DMS53 treated with DMSO at 0.1 percent for 48 hours (cell line): ENCODE results near the gene DDX20.
"Not testable (repeated sequence)": the region's sequence is repeated elsewhere in the genome, so short reads cannot be mapped to it uniquely, and the experiment has no call there.

ENCODE experiments used
- DNase-seq: peaks from one replicate; lab custom pipeline; 2025; ENCODE audit not compliant: unreplicated experiment; lab: John Stamatoyannopoulos, UW

Gene DDX20

DNA sequence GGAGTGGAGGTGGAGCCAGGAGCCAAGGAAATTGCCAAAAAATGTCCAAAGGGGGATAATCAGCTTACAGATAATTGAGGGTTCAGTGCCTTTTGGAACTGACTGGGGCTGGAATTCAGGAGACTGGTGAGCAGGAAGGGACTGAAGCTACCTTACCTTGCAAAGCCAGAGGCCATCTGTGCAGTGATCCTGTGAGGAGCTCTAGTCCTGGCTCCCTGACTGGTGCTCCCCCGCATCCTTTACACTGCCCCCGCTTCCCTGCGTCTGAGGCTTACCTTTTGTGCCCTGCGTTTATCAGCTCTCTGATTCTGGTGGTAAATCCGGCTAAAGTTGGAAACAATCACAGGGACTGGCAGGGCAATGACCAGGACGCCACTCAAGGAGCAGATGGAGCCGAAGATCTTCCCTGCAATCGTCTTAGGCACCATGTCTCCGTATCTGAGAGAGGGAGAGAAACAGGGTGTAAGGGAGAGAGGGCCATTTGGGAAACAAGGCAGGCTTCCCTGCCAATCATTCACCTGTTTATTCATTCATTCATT lies 31.0 kb downstream of the DDX20 start:
- no peak for DNase-seq

DNA sequence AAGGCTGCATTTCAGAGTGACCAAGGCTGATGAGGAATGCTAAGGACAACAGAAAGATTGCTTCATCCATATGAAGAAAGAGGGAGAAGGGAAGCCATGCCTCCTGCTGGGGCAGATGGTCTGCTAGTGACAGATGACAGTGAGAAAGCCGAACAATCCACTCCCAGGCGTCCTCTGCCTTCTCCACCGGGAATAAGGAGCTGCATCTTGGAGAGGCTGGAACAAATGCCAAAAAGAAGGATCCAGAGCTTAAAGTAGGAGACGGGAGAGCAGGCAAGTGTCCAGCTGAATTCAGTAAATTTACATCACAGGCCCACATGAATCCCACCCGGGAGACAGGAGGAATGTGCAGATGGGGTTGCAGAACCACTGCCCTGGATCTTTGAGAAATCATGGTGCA lies 33.4 kb downstream of the DDX20 start:
- no peak for DNase-seq

DNA sequence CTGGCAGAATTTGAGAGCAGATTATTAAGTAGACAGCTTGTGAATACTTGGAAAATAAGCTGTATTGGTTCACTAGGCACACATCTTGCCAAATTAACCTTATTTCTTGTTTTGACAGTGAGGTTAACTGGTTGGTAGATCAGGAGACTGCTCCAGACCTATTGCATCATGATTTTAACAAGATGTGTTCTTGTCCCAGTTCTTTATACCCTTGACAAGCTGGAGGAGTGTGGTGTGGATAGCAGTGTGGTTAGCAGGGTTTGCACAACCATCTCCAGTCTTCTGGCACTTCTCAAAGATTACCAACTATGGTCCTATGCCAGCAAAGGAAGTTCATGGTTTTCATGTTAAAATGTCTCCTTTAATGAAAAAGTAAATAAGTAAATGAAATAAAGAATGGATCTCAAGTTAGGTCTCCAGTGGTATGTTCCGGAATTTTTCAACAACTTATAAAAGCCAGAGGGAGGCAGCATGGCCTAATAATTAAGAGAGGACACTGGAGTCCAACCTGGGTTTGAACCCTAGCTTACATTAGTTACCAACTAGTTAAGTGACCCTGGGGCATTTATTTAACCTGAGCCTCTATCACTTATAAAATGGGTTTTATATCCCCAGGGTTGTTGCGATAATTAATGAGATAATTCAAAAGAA lies 34.1 kb downstream of the DDX20 start:
- DNase-seq = no peak

DNA sequence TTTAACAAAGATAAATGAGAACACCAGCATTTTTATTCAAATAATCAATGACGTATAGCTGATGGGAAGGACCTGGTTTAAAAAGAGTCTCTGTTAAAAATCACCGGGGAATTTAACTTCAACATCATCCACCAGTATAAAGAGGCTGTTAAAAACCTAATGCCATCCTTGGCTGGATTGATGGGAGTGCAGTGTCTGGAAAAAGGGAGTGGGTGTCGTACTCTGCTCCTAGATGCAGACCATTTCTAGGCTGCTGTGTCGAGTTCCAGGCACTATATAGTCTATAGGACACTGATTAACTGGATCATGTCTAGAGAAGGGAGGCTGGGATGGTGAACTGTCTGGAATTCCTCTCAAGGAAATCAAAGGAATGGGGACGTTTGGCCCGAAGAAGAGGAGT lies 36.1 kb downstream of the DDX20 start:
- DNase-seq = no peak

DNA sequence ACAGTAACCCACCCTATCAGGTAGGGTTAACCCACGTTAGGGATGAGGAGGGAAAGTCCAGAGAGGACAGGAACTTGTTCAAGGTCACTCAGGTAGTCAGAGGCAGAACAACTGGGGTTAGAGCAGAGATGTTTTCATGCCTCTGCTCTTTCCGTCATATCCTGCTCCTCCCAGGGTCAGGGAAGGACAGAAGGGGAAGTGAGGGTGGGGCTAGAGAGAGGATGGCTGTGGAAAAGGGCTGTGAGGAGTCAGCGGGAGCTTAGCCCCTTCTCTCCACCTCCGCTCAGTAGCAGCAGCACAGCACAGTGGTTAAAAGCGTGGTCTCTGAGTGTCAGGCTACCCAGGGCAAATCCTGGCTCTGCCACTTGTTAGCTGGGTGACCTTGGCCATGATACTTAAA lies 36.5 kb downstream of the DDX20 start:
- no peak for DNase-seq

DNA sequence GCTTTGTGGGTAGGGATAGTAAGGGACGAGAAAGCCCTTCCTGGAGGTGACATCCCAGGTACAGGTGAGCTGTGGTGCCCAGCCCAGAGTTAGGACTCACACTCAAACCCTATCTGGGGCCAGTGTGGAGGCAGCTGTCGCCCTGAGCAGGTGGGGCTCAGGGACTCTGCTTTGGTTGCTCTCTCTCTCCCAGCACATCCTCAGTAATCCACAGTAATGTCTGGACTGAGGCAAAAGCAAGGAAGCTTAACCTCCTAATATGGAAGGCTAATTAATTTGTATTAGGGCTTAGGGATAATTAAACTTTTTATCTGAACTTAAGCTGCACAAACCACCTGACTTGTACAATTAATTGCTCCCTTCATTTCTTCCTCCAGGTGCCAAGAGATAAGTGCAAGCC lies 38.2 kb downstream of the DDX20 start:
- DNase-seq = no peak

DNA sequence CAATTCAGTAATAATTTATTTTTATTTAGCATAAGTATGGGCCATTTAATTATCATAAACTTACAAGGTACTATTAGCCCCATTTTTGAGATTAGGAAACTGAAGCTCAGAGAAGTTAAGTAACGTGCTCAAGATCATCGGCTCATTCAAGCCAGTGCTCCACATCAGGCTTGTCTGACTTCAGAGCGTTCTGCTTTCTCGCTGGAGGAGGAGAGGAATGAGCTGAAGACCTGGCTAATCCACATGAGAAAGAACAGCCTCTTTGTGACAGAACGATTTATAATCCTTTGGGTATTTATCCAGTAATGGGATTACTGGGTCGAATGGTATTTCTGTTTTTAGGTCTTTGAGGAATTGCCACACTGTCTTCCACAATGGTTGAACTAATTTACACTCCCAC lies 39.7 kb downstream of the DDX20 start:
- no peak for DNase-seq

DNA sequence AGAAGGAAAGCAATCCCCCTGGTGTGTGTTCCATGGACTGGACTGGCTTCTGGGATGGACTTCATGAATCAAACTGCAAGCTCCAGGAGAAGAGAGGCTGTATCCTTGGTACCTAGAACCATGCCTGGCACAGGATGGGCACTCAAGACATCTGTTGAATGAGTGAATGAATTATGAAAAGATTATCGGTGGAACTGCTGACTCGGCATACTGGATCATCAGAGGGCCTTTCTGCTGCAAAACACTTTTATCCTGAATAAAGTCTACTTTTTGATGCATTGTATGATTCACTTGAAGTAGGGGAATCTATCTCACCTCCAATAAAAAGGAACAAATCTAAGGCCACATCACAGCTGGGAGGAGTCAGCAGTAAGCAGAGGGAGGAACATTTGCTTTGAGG lies 42.9 kb downstream of the DDX20 start:
- DNase-seq = no peak

DNA sequence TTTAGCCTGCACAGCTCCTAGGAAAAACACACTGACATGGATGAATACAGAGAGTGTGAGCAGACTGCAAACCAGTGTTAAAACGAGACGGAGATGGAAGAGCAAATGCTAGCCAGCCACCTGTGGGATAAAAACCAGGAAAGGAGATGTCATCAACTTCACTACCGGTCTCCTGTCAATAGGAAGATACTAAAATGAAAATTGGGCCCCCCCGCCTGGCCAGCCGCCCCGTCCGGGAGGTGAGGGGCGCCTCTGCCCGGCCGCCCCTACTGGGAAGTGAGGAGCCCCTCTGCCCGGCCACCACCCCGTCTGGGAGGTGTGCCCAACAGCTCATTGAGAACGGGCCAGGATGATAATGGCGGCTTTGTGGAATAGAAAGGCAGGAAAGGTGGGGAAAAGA lies 44.0 kb downstream of the DDX20 start:
- not testable (repeated sequence) for DNase-seq

DNA sequence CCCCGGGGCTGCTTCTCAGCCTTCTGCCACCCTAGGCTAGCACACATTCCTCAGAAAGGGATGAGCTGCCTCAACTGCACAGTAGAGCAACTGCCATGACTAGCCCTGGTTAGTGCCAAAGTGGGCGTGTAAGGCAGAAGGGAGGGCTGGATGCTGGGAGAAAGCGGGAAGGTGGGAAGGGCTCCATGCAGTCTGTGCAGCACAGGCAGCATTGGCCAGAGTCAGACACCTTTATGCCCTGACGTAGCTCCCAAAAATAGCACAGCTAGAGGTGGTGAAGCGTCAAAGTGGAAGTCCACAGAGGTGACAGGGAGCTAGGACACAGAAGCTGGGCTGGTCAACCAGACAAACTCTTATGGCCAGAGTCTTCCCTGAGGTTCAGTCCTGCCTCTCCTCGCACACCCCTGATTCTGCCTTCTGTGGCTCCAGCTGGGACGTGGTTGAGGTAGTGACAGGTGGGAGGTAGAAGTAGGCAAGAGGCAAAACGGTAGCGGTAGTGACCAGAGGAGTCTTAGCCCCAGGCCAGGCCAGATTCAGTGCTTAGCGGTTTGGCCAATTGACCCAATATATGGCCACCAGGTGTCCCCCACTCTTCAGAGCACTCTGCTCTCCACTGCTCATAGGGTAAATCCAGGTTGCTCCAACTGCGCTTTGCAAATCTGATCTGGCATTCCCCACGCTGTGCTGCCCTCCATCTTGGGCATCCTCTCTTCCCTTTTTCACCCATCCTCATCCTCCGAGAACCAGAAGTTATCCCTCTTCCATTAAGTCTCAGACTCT lies 45.6 kb downstream of the DDX20 start:
- DNase-seq = no peak

DNA sequence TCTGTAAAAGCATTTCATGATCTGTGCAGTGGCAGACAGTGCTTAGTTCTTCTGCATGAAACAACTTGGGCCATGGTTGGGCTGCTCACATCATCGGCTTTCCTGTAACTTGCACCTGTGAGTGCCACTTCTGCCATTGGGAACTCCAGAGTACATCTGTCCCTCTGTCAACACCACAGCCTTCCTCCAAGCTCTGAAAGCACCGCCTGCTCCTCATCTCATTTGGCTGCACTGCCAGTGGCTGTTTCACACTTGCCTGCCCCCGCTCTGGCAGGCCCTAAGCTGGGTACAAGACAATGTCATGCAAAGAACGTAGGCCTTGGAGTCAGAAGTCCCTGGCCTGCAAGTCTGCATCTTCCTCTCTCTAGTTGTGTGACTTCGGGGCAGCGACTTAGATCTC lies 46.4 kb downstream of the DDX20 start:
- DNase-seq = no peak

DNA sequence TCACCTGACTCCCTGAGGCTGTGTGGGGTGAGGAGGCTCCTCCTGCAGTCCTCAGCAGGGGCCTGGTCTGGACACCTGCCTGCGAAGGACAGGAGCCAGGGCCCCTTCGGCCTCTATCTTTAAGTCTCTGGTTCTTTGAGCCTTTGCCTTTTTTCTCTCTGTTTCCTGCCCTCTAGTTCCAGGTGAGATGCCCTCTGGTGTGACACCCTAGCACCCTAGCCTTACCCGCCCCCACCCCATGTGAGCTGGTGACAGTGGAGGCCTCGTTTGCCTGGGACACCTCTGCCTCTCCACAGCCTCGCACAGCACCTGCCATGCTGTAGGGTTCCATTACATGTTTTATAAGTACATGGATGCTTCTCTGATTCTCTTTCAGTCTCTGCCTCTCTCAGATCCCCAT lies 47.3 kb downstream of the DDX20 start:
- no peak for DNase-seq

DNA sequence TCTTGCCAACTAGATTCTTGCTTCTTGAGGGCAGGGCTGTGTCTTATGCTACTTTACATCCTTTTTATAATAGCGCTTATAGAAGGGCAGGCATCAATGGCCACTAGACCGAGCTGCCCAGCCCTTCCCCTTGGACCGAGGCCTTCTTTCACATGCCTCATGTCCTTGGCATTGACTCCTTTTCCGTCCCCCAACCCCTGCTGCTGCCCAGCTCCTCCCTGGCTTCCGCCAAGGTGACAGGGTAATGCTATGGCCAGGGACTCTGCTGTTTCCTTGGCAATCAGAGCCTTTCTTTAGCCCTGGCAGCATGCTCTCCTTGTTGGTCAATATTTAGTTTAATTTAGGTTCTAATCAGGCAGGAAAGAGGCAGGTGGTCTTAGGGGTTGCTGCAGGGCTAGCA lies 48.2 kb downstream of the DDX20 start:
- no peak for DNase-seq

DNA sequence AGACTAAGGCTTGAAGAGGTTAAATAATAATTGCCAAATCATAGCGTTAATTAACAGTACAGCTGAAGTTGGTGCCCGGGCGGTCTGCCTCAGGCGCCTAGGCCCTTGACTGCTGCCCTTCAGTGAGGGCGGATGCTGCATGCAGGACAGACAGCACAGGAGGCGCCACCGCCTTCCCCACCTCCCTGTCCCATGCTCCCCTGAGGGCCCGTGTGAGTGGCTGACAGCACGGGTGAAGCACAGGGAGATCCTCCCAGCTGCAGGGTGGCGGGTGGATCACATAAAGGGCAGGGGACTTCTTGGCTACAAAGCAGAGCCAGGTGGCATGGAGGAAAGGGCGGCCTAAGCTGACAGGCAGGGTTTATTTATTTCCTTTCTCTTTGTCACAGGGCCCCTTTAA lies 49.1 kb downstream of the DDX20 start:
- no peak for DNase-seq

DNA sequence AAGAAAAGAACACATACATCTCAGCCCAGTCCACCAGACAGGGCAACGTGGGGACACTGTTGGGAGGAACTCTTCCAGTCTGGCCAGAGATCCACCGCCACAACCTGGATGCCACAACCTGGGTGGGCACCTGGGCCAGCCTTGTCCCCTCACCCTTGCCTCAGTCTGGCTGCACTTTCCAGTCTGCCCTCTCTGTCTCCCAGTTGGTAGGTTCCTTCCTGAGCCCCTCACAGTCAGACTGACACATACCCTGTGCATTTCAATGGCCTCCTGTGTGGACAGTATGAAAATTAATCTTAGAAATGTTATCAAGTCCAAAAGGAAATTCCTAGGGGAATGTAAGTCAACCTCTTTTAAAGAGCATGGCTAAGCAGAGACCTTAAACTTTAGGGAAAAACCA lies 49.5 kb downstream of the DDX20 start:
- no peak for DNase-seq

DNA sequence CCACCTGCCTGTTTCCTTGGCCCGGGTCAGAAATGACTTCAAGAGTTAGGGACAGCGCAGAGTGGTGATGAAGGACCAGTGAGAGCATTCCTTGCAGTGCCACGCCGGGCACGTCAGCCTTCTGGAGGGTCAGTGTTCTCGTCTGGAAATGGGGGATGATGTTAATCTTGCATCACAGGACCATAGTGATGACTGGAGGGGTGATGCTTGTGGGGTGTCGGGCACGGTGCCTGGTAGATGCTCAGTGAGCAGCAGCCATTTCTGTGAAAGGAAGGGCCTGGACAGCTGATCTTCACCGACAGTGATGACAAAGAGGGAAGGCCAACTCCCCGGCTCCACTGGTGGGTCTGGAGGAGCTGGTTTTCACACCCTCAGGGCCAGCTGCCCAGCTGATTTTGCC lies 56.2 kb downstream of the DDX20 start:
- DNase-seq = no peak

DNA sequence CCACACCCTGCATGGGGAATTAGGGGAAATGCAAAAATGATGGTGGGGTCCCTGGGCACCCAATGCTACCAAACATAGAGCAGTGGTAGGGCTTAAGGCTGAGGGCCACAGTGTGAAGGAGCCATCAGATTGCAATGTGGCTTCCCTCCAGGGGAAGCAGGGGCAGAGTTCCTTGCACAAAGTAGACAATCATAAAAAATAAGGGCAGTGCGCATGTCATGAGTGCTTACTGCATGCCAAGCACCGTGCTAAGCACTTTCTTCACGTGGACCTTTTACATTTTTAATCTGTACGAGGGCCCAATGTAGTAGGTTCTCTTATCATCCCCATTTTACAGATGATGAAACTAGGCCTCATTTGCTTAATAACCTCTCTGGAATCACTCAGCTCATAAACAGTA lies 56.6 kb downstream of the DDX20 start:
- no peak for DNase-seq

DNA sequence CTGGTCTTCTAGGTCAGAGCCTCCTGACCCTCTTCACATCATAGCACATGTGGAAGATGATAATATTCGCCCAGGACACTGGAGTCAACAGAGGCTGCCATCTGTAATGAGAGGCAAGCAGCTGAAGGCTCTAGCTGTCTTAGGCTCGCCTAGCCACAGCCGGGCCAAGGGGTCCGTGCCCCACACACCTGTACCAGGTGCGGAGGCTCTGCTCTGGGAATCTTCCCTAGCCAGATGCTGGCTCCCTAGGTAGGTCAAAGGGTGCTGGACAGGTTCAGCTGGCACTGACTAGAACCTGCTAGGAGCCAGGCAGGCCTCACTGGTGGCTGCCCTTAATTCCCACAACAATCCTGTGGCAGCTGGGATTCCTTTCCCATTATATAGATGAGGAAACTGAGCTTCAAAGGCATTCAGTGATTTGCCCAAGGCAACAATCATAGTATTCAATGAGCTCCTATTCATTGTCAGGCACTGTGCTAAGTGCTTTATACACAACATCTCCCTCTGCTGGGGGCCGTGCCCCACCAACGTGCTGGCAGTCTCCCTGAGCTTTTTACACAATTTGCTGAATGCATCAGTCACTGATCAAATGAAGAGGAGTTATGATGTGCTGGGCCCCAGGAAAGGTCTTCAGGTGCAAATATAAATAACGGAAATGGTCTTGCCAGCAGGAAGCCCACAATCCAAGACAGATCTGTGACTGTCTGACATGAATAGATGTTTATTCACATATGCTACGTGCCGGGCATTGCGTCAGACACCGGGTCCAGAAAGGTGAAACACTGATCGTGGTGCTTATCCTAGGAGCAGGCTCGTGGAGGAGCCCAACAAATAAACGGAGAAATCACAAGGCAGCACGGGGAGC lies 58.0 kb downstream of the DDX20 start:
- no peak for DNase-seq

DNA sequence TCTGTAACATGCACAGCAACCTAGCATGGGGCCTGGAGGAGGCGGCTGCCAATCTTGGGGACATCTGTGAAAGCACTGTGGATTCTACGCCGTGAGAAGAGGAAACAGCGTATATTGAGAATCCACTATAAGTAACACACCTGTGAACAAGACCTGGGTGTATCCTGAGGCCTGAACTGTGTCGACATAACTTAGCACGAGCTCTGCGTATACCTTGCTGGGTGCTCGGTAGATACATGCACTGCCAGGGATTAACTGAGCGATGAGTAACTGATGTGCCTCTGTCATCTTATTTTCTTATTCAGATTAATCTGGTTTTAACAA lies 58.6 kb downstream of the DDX20 start:
- no peak for DNase-seq

DNA sequence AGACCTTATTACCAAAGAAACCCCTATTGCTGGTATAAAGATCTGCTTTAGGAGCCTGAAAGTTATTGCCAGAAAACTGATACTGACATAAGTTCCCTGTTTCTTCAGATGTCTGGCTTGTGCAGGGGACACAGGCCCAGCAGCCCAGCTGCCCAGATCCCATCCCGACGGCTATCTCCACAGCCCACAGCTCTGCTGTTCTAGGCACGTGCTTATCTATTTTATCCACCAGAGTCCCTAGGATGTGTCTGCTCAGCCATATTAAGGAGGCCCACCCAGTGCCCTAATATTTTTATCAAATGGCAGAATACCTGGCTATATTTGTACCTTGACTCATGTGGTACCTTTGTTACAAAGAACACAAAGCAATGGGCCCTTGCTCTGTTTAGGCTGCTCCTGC lies 58.9 kb downstream of the DDX20 start:
- no peak for DNase-seq
